ENCODE measurements around the gene SOCS2. TPM values are rescaled to one million over a fixed set of nuclear protein-coding genes. Genes with fewer than 3 reads are reported as not detected.
A peak's percentile ranks its signal among the peaks of the same experiment; 100 is the strongest.
"Not testable (repeated sequence)": the region's sequence is repeated elsewhere in the genome, so short reads cannot be mapped to it uniquely, and the experiment has no call there.

The SOCS2 gene
- total RNA-seq, 1 experiment from 2014 or later, result 110 TPM

GRCh38 chr12:93593843-93594242 is 21.4 kb downstream of the SOCS2 start:
- DNase-seq (ENCODE audit: low read depth), result peak; percentile 47

DNA sequence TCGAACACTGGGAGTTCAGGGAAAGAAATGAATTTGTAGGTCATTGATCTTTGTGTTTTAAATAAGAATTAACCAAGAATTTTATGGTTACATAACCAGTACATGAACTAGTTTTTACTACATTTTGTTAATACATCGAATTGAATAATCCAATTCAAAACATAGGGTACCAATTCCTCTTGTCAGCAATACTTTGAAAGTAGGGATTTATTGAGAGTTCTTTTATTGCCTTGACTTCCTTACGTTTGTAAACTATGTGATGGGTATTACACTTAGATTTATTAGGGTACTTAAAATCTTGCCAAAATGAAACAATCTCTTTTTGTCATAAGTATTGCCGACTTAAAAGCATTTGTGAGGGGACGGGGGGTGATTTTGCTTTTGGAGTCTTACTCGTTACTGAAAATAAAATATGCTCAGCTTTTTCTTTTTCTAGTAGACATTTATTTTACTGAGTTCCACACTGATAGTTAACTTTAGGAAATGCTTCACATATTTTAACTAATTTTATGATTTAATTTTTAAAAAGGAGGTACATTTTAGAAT is 22.4 kb downstream of the SOCS2 start:
- DNase-seq (ENCODE audit: low read depth), result peak; percentile 34

GRCh38 chr12:93595351-93595750 is 22.9 kb downstream of the SOCS2 start:
- peak; percentile 66 for DNase-seq (ENCODE audit: low read depth)

DNA sequence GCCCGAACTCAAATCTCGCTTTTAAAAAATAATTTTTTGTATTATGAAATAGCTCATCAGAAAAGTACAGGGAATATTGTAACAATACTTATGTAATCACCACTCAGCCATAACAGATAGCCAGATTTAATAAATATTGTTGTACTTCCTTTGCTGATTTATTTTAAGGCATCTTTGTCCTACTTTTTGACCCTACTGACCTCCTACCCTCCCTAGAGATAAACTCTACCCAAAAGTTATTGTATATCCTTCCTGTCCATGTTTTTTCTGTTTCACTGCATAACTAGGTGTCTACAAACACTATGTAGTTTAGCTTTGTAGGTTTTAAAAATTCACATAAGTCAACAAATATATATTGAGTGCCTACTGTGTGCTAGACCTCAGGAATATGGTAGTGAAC is 25.1 kb downstream of the SOCS2 start:
- DNase-seq (ENCODE audit: low read depth), result no peak

- no peak for DNase-seq (ENCODE audit: low read depth)
Observed at GRCh38 chr12:93599192-93599591, 26.7 kb downstream of the SOCS2 start.

DNA sequence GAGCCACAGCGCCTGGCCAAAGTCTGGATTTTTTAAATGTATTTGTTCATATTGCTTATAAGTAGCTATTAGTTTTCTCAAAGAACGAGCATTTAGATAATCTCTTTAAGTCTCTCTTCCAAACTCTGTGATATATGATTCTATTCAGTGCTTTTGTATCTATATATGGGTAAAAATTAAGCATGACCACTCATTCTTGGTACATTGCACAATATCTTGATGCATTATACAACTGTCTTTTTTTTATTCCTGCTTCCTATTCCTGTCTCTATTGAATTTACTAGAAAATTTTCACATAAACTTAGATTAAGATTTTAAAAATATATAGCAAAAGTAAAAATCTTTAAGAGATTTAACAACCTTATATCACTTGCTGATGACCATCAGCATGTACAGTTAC is 29.1 kb downstream of the SOCS2 start:
- DNase-seq (ENCODE audit: low read depth), result no peak

DNA sequence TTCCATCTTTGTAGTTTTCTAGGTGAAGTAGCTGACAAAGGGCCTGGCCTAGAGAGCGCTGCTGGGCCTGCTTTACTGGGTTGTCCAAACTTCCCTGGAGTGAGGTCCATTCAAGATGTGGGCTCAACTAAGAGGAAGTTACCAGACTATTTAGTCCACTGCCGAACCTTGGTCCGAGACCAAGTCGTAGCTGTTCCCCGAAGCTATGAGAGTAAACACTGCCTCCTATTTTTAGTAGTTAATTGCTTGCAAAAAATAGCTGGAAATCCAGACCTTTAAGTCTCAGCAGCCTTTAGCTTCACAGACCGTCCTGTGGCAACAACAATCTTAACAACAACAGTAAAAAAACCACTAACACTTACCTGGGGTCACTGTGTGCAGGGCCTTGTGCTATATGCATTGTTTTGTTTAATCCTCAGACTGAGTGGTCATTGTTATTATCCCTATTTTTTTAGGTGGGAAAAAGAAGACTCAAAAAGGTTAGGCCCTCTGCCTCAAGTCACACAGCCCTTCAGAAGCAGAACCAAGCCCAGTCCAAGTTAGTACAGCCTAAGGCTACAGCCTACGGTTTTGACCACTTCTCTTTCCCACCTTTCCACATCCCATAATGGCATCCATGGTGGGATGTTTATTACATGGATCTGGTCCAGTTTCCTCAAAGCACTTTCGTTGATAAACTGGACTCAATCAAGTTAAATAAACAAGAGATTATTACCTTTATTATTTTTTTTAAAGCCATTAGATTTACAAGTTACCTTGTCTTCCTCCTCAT is 30.6 kb downstream of the SOCS2 start:
- peak; percentile 29 for DNase-seq (ENCODE audit: low read depth)

- DNase-seq (ENCODE audit: low read depth), result peak; percentile 15
Observed at GRCh38 chr12:93603762-93604161, 31.3 kb downstream of the SOCS2 start.

GRCh38 chr12:93608313-93608712 is 35.8 kb downstream of the SOCS2 start:
- no peak for DNase-seq (ENCODE audit: low read depth)

DNA sequence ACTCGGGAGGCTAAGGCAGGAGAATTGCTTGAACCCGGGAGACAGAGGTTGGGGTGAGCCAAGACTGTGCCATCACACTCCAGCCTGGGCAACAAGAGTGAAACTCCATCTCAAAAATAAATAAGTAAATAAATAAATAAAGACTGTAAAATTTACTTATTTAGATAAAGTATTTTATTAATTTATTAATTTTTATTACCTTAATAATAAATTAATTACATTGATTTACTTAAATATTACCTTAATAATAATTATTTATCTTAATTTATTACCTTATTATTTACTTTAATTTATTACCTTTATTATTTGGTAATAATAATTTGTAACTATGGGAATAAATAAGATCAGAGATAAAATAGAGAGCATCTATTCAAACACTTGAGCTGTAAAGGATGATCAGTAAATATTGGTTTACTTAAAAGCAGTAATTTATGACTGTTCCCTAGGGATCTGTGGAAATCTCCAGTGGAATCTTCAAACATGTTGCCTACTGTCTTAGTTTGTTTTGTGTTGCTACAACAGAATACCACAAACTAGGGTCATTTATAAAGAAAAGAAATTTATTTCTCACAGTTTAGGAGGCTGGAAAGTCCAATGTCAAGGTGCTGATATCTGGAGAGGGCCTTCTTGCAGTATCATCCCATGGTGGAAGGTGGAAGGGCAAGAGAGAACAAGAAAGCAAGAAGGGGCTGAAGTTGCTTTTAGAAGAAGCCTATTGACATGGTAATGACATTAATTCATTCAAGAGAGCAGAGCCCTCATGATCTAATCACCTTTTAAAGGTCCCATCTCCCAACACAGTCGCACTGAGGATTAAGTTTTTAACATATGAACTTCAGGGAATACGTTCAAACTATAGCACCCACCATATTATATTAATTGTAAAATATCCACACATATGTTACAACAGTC is 37.1 kb downstream of the SOCS2 start:
- DNase-seq (ENCODE audit: low read depth), result peak; percentile 32

GRCh38 chr12:93612776-93613175 is 40.3 kb downstream of the SOCS2 start:
- no peak for DNase-seq (ENCODE audit: low read depth)

DNA sequence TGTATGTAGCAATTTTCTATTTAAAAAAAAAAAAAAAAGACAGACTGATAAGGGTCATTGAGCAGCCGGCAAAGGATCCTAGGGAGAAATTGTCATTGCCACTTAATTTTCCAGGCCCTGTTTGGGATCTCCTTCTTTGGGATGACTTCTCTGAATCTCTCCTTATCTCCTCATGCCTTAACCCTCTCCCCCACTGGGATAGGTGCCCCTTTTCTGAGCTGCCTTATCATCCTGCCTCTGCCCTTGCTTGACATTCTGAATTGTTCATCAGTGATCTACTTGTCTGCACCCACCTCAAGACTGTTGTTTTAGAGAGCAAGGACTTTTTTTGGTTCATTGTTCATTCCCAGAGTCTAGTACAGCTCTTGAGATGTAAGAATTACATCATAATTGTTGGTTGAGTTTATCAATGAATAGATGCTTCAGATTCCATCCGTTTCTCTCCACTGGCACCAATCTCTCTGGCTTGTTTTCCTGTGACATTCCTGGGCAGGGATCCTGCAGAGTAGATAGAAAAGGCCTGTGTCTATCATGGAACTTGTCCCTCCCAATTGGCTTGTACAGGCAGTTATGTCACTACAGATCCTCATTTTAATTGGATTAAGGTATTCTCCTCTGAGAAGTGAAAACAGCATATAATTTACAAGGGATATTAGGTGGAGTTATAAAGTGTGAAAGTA is 42.6 kb downstream of the SOCS2 start:
- no peak for DNase-seq (ENCODE audit: low read depth)

- DNase-seq (ENCODE audit: low read depth), result peak; percentile 96
Observed at GRCh38 chr12:93616584-93617101, 44.2 kb downstream of the SOCS2 start.

GRCh38 chr12:93618891-93619410 is 46.5 kb downstream of the SOCS2 start:
- no peak for DNase-seq (ENCODE audit: low read depth)

- peak; percentile 78 for DNase-seq (ENCODE audit: low read depth)
Observed at GRCh38 chr12:93621986-93622385, 49.5 kb downstream of the SOCS2 start.

DNA sequence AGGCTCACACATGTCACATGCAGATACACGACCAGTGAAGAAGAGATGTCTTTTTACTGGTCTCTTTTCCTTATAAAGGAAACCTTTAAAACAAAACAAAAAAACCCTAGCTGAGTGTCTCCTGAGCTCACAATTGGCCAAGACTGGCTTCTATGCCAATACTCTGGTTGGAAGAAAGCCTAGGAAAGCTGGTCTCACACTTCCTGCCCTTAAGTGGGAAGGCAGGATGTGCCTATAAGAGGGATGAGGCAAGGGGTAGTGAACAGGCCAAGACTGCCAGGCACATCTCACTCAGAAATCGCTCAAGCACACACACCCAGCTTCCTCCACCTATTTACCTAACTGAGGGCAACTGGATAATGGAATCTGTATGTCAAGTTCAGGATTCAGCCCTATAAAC is 50.0 kb downstream of the SOCS2 start:
- peak; percentile 90 for DNase-seq (ENCODE audit: low read depth)

DNA sequence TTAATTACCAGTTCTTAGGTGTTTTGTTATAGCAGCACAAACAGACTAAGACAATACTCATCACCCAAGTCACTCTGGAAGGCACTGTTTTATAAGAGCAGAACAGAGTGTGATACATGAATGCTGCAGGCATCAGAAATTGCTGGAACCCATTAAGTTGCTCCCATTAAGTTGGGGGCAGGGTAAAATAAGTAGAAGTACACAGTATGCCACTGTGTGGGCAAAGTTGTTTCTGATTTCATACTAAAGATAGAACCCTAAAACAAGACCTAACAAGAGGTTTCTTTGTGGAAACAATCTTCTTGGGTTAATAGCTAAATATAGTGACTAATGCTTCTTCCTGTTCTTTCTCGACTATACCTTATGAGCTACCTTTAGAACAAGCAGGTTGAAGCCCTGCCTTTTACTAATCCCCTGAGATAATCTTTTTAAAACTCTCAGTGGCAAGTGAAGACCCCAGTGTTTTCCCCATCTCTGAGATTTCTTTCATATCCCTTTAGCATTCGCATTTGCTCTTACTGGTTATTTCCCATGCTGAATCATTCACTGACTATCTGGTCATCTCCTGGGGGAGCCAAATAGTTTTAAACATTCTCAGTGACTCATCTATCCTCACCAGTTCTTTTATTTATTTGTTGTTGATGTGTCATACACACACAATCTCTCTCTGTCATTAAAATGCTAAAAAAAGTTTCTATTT is 52.3 kb downstream of the SOCS2 start:
- DNase-seq (ENCODE audit: low read depth), result peak; percentile 98

GRCh38 chr12:93625295-93625645 is 52.8 kb downstream of the SOCS2 start:
- DNase-seq (ENCODE audit: low read depth), result not testable (repeated sequence)

DNA sequence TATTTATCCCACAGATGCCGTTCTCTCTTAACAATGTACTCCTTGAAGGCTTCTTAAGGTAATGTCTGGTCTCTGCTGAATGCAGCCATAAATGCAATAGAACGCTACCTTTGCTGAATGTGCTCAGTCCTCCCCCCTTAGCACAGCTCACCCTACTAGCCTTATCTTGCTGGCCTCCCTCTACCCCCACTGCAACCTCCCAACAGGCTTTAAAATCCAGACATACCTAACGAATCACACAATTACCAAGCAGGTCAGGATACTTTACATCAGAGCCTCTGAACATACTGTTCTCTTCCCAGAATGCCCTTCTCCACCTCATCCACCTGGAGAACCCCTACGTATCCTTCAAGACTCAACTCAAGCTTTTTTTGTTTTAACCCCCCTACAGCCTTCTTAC is 53.7 kb downstream of the SOCS2 start:
- DNase-seq (ENCODE audit: low read depth), result peak; percentile 10

Data from M059J (cell line).